Heart left ventricle (tissue), 13 donors: ENCODE measurements around the gene TMEM238.

Experiments
- CTCF ChIP-seq, 12 donors: fragments of 200-600 bp; sonication (generic) in 4 of 12; IDR thresholded peaks; one replicate each; pipeline versions ENCODE4 v1.5.0 to v1.8.0; 2018 to 2022; ENCODE audit warnings: antibody characterized with exemption in 12 of 12, mild to moderate bottlenecking in 5 of 12
- POLR2A ChIP-seq, 2 donors: fragments of 450-650 bp; IDR thresholded peaks; one replicate each; pipeline ENCODE4 v1.6.1; 2017; ENCODE audit warnings: antibody characterized with exemption in 2 of 2, mild to moderate bottlenecking in 2 of 2, moderate library complexity in 2 of 2
- donor health status: ischemic (EF 13 %, LVEDD 7.1; RV severe dilation, severe dysfunction).
- donor health status: DM: no; HTN: yes; CAD: no.
- donor health status: DM: no; HTN: no; CAD: no.
- donor health status: ischemic (EF 25% LVEDD 6.9; RV normal size, moderate dysfunction).
- donor health status: ischemic (EF 25% LVEDD 5.7; RV mildly dilated, moderate dysfunction).
- donor health status: ischemic (EF 35%, LVEDD 5.7; RV mildly dilated, moderate dysfunction).
- donor health status: nonischemic (EF 11% LVEDD 7.7; RV severe dilation, severe dysfunction).
- donor health status: DM: yes; HTN: yes; CAD: no.
- donor health status: PGD.
- donor health status: ischemic (EF 29% LVEDD 5.4; RV normal size, mild dysfunction).
- donor health status: nonischemic (EF 23%, LVEDD 6.1; RV moderate dilation, normal function).

GRCh38 chr19:55341595-55342531 lies 42.2 kb downstream of the TMEM238 start:
- TF ChIP-seq CTCF (IDR thresholded peaks at IDR 0.05) = no peak
- no peak for TF ChIP-seq POLR2A (IDR thresholded peaks at IDR 0.05)
